ENCODE measurements around the gene CRAT. TPM values are rescaled to one million over a fixed set of nuclear protein-coding genes. Genes with fewer than 3 reads are reported as not detected.
A peak's percentile ranks its signal among the peaks of the same experiment; 100 is the strongest.

The CRAT gene
- polyA plus RNA-seq, 2 of the 4 experiments (the other 2 are of a cell fraction): 20.5 to 26.0 TPM

- TF ChIP-seq, protein P1, sequence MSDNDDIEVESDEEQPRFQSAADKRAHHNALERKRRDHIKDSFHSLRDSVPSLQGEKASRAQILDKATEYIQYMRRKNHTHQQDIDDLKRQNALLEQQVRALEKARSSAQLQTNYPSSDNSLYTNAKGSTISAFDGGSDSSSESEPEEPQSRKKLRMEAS (IDR thresholded peaks at IDR 0.05): no peak
- TF ChIP-seq RARB (CRISPR knock-in tag; IDR thresholded peaks at IDR 0.05) (no peak), FOSB (CRISPR knock-in tag; IDR thresholded peaks at IDR 0.05) (no peak)
Observed at GRCh38 chr9:129108083-129108804, 2.3 kb downstream of the CRAT start (continued).

GRCh38 chr9:129107651-129108050 is 2.9 kb downstream of the CRAT start:
- Histone ChIP-seq H3K4me1 (peaks cover 14% of the 10 kb centered on the region), H3K4me3 (no peak overlapping the region), H3K9me3 (no peaks in the 10 kb centered on the region), H3K27ac (no peak overlapping the region), H3K4me2 (no peak overlapping the region)
- ChIA-PET POLR2A (no interaction called here), CTCF (interaction anchor here (1.5 kb wide), 1 partner anchor 12 kb away, joined by 6 read pairs; no protein-coding TSS in a partner anchor)
- no peak for DNase-seq (ENCODE audit: low read depth in 1 of 2, low spot score in 1 of 2)
- TF ChIP-seq POLR2AphosphoS2 (conservative IDR thresholded peaks at IDR 0.05; ENCODE audit: low read length): no peak
- no peak for TF ChIP-seq ELK1 (IDR thresholded peaks at IDR 0.05; ENCODE audit: low read depth, low read length)
- no peak for TF ChIP-seq ZNF302 (CRISPR knock-in tag; IDR thresholded peaks at IDR 0.05)
- no peak for TF ChIP-seq TFCP2L1 (CRISPR knock-in tag; IDR thresholded peaks at IDR 0.05)
- TF ChIP-seq FOSB (CRISPR knock-in tag; IDR thresholded peaks at IDR 0.05): no peak
- no peak for TF ChIP-seq MAFK (IDR thresholded peaks at IDR 0.05; ENCODE audit: partially characterized antibody)
- TF ChIP-seq, protein P2, sequence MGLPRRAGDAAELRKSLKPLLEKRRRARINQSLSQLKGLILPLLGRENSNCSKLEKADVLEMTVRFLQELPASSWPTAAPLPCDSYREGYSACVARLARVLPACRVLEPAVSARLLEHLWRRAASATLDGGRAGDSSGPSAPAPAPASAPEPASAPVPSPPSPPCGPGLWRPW (IDR thresholded peaks at IDR 0.05): no peak
- no peak for TF ChIP-seq CEBPB (IDR thresholded peaks at IDR 0.05)
- TF ChIP-seq RNF2 (IDR thresholded peaks at IDR 0.05; ENCODE audit: borderline replicate concordance, low read depth): no peak
- TF ChIP-seq ZSCAN20 (CRISPR knock-in tag; IDR thresholded peaks at IDR 0.05): no peak
- no peak for TF ChIP-seq BHLHE40 (IDR thresholded peaks at IDR 0.05; ENCODE audit: low read depth, low read length)
- TF ChIP-seq MYC (IDR thresholded peaks at IDR 0.05; ENCODE audit: borderline replicate concordance, low read length): no peak
- TF ChIP-seq, protein P3, sequence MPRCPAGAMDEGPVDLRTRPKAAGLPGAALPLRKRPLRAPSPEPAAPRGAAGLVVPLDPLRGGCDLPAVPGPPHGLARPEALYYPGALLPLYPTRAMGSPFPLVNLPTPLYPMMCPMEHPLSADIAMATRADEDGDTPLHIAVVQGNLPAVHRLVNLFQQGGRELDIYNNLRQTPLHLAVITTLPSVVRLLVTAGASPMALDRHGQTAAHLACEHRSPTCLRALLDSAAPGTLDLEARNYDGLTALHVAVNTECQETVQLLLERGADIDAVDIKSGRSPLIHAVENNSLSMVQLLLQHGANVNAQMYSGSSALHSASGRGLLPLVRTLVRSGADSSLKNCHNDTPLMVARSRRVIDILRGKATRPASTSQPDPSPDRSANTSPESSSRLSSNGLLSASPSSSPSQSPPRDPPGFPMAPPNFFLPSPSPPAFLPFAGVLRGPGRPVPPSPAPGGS (IDR thresholded peaks at IDR 0.05): no peak
- TF ChIP-seq PHF8 (IDR thresholded peaks at IDR 0.05; ENCODE audit: borderline replicate concordance, low read depth): no peak
- TF ChIP-seq RARB (CRISPR knock-in tag; IDR thresholded peaks at IDR 0.05): no peak
- TF ChIP-seq KDM5A (IDR thresholded peaks at IDR 0.05): no peak
- TF ChIP-seq CHD2 (IDR thresholded peaks at IDR 0.05; ENCODE audit: low read length, partially characterized antibody): no peak
- TF ChIP-seq HDAC2 (IDR thresholded peaks at IDR 0.05): no peak
- ATAC-seq: no peak
- 92% methylated on average over 11 of the region's 13 CpGs for WGBS (ENCODE audit: missing lambda C conversion rate)
- FAIRE-seq: no peak

DNA sequence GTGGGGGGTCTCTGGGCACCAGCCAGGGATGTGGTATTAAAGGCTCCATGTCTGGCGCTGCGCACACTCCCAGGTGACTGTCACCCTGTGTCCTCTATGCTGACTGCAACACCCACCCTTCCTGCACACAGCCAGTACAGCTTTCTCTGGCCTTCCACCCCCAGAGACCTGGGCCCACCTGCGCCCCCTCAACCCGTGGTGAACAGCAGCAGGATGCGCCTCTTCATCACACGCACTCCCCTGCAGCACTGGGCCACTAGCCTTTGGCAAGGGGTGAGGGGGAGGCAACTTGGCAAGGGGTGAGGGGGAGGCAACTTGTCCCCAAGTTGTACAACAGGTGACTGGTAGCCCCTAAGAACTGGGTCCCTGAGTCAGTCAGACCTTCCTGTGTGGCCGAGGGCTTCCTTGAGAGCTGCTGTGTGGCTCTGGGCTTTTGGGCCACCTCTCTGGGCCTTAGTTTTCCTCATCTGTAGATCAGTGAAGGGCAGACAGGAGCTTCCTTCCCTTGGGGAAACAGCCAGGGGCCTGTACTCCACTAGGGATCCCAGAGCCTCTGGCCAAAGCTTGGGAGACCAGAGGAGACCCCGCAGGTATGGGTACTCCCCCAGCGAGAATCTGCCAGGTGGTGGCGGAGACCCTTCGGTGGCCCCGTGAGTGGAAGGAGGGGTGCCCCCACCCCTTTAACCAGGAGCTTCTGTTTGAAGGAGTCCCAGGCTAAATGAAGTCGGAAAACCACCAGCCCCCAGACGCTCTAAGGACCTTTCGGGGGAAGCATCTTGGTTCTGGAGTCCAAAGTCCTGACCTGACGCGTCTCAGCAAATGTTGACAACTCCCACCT is 4.5 kb downstream of the CRAT start:
- no peak for TF ChIP-seq POLR2AphosphoS2 (conservative IDR thresholded peaks at IDR 0.05; ENCODE audit: low read length)
- peak; percentile 23 for TF ChIP-seq ZFP36 (IDR thresholded peaks at IDR 0.05; ENCODE audit: borderline replicate concordance, partially characterized antibody)
- Histone ChIP-seq H3K9me3 (no peaks in the 10 kb centered on the region), H3K27ac (no peak overlapping the region), H3K4me3 (no peak overlapping the region), H3K4me2 (no peak overlapping the region), H3K4me1 (peaks cover 10% of the 10 kb centered on the region)
- ATAC-seq (no peak), DNase-seq (ENCODE audit: low read depth in 1 of 2, low spot score in 1 of 2) (no peak), FAIRE-seq (no peak)
- 90% methylated on average over 10 of the region's 17 CpGs for WGBS (ENCODE audit: missing lambda C conversion rate)
- ChIA-PET POLR2A (interaction anchor here (1.0 kb wide), 1 partner anchor 25 kb away, joined by 3 read pairs; no protein-coding TSS in a partner anchor), CTCF (interaction anchor here (0.8 to 1.5 kb wide), 5 partner anchors 8 to 535 kb away, joined by 3 to 6 read pairs (median 3); no protein-coding TSS in a partner anchor)

Measured in A549 (cell line).